HG03439 (cell line): ENCODE results near the gene WWOX.

ENCODE experiments used
- ATAC-seq: cut with Tn5 transposase; IDR thresholded peaks from one replicate; pipeline ENCODE4 v1.9.1; 2021; ENCODE audit warnings: mild to moderate bottlenecking, moderate library complexity; ENCODE audit not compliant: unreplicated experiment

Gene WWOX

DNA sequence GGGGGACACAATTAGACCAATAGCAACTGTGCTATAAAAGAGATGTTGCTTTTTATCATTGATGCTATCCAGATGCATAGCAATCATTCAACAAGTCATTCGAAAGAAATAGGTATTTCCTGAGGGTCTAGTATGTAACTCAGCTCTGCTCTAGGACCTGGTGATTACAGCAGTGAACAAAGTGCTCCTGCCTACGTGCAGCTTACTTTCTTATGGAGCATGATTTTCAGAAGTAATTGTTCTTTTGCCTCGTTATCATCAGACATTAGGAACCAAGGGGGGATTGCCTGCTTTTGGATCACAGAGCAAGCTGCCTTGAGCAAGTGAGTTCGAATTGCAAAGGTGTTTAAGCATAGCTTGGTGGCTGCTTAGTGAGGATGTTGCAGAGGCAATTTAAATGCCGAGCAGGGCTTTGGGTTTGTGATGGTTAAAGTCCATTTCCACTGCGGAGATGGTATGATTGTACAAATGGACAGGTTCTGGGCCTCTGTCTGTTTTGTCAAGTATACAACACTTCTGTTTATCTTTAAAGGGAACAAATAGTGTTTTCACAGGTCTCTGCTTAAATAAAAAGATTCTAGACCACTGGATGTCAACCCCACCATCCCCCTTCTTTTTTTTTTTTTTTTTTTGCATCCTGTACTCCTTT, 41.5 kb downstream of the WWOX start:
- ATAC-seq, result no peak

DNA sequence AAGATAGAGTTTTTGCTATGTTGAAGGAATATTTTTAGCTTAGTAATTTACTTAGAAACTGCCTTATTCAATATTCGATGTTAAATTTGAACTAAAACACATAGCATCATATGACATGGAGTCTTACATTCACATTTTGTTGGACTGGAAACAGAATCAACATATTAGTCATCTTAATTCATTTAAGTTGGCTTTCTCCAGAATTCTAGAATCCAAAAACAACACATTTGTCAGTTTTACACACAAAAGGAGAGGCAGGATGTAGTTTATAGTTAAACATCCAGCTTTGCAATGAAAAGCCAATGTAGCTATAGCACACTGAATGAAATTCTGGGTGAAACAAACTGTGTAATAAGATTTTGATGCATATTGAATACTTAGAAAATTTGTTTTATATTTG, 43.3 kb downstream of the WWOX start:
- ATAC-seq, result no peak

DNA sequence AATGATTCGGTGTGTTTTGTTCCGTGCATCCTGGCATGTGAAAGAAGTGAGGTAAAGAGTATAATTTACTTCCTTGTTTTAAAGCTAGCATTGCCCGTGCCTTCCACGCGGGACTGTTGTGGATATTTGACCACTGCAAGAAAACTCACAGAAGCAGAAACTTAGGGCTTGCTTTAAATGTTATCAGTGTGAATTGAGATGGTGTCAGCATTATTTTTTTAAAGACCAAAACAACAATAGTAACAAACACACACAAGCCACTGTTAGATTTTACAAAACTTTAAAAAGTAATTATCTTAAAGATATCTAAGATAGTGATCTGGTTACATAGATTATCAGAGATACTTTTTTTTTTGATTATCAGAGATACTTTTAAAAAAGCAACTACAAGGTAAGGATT, 47.4 kb downstream of the WWOX start:
- no peak for ATAC-seq

DNA sequence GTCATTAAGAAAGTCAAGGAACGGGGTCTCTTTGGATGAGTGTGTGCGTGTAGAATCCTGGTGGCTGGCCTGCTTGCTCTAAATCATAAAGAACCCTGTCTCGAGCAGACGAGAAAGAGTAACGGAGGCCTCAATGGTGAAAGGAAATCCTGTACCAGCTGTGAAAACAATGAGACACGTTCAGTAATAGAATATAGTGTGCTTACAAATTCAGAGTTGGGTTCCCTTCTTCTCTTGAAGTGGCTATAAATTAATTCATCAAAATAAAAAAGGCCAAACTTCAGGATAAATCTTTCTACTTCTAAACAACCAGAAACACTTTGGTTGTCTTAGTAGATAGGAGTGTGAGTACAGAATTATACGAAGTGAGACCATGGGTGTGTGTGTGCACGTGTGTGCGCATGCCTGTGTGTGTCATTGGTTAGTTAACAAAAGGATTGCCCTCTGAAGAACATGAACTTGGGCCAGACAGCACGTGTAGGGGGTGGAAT, 48.5 kb downstream of the WWOX start:
- no peak for ATAC-seq

DNA sequence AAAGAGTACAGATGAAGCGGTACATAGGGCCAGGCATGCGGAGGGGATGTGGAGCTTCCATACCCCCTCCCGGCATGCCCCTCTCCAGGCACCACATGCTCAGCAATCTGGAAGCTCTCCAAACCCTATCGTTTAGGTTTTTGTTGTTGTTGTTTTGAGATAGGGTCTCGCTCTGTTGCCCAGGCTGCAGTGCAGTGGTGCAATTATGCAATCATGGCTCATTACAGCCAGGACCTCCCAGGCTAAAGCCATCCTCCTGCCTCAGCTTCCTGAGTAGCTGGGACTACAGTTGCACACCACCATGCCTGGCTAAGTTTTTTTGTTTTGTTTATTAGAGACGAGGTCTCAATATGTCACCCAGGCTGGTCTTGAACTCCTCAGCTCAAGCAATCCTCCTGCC, 50.8 kb downstream of the WWOX start:
- no peak for ATAC-seq

DNA sequence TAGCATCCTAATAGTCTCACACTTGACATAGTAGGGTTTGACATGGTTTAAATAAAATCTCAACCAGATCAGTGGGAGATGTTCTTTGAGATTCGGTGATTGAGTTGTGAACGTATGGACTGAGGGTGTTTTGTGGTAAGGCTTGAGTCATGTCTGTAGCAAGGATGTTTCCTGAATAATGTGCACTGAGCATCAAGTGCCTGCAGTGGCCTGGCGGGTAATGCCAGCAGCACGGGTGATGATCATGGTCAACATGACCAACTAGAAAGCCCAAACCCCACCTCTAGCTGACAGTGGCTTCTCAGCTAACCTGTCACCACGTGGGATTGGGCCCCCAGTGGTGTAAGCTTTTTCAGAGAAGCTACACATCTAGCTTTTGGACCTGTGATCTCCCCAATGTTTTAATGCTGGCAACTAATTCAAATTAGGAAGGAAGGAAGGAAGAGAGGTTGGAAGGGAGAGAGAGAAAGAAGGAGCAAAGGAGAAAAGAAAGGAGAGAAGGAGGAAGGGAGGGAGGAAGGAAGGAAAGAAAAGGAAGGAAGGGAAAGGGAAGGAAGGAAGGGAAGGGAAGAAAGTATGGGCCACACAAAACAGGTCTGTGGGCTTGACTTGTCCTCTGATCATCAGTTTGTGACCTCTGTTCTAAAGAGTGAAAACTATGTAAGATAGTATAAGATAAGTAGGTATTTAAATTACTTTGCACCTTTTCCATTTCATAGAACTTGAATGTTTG, 55.4 kb downstream of the WWOX start:
- no peak for ATAC-seq

DNA sequence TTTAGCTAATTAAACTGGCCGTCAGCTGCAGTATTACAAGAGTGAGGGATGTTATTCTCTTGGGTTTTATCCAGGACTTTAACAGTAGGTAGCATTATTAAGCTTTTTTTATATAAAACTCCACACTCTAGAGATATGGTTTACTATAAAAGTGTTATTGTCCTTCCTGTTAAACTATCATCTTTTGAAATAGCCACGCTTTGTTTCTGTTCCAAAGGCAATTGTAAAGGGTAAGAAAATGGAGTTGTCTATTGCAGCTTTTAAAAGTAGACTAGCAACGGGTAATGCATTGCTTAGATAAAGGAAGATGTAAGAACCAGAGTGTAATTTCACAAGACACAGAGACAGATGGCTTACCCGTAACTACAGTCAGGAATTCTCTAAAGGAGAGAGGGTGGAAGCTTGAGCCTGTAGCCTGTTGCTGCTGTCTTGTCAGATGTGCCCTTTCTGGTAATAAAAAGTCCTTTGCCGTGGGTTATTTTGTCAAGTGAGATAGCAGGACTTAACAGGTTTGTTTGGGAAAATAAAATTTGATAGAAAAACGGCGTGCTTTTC, 56.4 kb downstream of the WWOX start:
- ATAC-seq, result no peak

DNA sequence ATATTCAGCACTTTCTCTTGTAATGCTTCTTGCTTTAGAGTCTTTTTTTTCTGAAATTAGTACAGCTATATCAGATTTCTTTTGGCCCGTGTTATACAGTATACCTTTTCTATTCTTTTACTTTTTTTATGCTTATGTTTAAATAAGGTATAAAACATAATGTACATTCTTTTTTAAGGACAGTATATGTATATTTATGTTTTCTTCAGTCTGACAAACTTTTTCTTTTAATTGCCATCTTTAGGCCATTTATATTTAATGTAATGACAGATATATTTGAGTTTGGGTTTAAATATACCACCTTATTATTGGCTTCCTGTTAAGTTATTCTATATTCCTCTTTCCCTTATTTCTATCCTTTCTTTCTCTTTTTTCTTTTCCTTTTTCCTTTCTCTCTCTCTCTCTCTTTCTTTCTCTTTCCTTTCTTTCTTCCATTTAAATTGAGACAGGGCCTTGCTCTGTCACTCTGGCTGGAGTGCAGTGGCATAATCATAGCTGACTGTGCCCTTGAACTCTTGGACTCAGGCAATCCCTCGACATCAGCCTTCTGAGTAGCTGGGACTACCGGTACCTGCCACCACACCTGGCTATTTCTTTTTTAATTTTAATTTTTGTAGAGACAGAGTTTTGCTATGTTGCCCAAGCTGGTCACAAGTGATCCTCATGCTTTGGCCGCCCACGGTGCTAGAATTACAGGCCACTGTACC, 61.7 kb downstream of the WWOX start:
- no peak for ATAC-seq

DNA sequence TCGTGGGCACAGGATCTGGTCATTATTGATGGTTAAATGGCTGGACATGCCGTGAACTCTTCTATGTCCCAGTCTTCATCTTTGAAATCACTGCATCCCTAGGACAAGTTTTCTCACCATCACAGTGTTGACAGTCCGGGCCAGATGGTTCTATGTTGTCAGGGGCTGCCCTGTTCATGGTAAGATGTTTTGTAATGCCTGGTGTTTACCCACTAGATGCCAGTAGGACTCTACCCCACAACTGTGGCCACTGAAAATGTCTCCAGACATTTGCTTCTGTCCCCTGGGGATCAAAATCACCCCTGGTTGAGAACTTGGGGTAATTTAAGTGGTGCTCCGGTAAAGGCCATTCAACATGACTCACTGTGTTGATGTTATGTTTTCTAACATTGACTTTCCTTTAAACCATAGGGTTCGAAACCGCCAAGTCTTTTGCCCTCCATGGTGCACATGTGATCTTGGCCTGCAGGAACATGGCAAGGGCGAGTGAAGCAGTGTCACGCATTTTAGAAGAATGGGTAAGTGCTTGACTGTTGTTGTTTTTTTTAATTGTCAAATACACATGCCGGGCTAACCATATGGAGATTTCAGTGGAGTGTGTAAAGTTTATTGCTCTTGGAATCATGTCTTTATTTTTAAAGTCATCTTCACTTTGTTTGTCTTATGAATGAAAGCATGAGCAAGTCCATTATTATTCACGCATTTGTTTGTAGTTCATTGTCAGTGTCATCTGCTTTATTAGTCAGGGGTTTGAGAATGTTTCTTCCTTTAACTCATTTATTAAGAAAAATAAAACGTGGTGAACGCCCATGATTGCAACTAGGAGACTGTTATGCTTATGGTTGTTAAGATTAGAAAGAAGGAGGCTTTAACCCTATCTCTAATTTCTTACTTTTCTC, 64.6 kb downstream of the WWOX start:
- no peak for ATAC-seq

DNA sequence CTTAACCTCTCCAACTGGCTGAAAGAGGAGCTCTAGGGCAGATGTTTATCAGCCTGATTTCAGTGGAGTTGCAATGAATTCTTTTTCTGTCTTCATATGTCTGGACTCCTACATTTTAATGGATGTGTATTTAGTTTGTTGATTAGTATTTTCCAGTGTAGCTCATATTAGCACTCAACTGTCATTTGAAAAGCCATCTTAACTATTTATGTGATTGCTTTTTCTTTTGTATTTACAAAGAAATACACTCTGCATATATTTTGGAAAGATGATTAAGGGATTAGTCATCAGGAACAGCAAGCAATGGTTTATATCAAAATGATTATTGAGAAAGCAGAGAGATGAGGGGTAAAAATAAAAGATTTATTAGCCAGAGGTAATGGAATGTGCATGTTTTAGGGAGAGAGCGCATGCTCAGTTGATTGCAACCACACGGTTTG, 71.1 kb downstream of the WWOX start:
- ATAC-seq, result no peak

DNA sequence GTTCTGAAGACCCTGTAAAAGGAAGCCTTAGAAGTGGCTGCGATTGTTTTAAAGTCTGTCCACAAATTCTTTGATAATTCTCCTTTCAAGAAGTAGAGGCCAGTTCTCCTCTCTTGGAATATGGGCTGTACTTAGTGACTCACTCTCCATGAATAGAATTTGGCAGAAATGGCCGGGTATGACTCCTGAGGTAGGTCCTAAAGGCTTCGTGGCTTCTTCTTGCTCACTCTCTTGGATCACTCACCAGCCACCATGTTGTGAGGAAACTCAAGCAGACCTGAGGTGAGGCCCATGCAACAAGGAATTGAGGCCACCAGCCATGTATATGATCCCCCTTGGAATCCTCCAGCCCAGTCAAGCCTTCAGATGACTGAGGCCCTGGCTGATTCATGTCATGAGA, 75.8 kb downstream of the WWOX start:
- ATAC-seq, result no peak

DNA sequence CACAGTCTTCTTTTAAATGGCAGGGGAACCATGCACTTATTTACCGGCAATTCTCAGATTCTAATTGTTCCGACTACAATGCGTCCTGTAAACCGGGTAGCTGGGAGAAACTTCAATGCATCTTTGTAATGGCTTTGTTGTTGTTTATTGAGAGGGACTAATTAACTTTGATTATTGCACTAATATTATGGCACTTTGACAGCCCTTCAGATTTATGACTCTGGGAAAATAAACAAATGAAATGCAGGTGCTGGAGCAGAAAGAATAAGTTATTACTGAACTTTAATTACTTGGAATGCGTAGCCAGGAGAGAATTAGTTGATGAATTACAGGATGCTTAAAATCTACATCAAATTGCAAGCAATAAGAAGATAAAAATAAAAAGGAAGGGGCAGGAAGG, 77.0 kb downstream of the WWOX start:
- no peak for ATAC-seq

DNA sequence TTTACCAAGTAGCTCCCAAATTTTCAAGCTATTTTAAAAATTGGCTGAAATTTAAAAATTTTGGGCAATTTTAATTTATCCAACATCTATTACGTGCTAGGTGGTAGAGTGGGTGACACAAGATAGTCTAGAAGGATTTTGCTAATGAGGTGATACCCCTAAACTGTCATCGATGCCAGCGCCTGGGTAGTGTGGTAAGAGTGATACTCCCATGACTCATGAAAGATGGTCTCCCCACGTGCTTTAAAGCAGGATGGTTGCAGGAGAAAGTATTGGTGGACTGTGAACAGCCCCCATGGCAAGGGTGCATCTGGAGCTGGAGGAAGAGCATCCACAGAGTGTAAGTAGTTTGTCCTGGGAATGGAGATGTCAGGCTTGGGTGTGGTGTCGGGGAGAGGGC, 77.8 kb downstream of the WWOX start:
- no peak for ATAC-seq

DNA sequence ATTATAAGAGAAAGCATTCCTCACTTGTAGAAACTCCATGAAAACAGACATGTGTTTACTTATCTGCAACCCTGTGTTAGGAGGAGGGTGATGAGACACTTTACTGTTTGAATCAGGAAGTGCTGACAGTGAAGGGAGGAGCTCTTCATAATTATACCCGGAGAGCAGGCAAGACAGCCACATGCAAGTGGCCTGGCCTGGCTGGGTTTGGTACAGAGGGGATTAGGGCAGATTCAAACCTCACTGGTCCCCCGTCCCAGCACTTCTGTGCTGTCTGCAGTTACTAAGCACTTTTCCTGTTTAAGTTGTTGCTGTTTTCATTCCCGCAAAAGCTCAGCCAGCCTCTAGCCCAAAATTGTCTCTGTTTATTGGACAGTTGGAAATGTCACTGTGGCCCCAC, 78.5 kb downstream of the WWOX start:
- no peak for ATAC-seq

DNA sequence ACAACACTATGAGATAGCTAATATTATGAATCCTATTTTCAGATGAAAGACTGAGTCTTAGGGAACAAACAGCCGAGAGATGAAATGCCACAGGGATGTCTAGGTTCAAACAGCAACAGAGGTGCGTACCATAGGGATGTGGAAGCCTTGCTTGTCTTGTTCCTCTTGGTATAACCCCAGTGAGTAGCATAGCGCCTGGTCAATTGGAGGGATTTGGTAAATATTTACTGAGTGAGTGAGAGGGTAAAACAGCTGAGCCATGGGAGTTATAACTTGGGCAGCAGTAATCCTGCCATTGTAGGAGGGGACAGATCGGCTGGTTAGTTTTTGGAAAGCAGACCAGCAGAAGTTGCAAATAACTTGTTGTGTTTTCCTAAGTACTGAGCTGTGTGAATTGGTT, 80.2 kb downstream of the WWOX start:
- no peak for ATAC-seq

DNA sequence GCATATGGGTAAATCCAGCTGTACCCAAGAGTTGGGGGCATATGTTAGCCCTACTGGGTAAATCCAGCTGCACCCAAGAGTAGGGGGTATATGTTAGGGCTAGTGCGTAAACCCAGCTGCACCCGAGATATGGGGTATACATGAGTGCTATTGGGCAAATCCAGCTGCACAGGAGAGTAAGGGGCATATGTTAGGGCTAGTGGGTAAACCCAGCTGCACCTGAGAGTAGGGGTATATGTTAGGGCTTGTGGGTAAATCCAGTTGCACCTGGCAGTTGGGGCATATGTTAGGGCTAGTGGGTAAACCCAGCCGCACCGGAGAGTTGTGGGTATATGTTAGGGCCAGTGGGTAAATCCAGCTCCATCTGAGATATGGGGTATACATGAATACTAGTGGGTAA, 80.9 kb downstream of the WWOX start:
- ATAC-seq, result no peak

DNA sequence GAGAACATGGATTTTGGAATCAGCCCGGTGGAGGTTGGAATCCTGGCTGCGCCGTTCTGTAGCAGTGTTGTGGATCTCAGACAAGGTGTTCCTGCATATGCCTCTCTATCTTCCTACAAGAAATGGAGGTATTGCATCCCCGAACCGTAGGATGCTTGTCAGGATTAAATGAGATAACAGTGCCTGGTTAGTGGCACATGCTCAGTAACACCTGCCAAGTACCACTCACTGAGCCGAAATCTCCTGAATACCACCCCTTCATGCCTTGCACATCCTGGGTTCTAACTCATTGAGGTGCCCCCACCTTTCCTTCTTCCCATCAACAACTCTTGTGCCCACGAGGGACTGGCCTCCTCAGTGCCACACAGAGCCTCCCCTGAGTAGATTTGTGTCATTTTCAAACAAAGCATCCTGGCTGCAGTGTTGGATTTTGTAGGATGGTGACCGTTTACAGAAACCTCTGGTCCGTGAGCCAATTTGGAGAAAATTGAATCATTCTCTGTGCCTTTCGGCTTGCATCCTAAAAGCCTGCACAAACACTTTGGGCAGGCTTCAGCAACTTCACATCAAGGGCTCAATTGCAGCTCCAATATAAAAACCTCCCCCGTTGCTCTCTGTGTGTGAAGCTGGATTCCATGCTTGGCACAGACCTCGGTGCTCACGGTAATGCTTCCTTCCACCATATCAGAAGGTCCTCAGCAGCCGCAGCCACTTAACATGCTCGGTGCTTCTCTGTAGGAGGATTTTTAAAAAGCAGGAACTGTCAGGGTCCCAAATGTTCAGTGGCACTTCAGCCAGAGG, 84.2 kb downstream of the WWOX start:
- ATAC-seq, result no peak

DNA sequence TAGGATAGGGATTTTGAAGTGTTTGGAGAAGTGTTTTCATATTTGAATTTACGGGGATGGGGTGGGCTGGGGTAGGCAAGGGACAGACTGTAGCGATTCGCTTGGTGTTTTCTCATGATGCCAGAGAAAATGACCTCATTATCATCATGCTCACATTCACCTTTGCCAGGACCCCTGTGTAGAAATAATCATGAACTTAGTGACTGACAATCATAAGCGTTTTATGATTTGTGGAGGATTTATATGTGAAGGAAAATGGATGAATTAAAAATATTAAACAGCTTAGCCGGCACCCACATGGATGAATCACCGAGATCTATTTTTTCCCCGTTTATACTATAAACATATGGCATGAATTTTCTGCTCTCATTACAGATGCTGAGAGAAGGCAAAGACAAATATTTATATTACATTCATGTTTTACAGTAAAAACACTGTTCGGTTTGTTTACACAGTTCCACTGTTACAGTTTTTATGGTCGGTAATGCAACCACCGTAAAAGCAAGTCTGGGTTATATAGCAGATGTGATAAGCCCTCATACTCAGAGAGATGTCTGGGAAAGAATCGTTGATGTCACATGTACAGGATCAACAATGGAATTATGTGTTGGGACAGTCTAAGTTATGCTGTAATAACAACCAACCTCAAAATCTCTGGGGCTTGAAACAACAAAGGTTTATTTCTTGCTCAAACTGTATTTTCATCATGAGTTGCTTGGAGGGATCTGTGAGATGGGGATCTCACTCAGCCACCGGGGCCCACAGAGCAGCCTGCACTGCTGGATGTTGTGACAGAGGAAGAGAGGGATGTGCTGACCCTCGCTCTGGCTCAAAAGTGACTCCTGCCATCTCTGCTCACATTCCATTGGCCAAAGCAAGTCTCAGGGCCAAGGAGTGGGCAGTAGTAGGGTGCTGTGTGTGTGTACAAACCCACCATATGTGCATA, 85.1 kb downstream of the WWOX start:
- no peak for ATAC-seq

DNA sequence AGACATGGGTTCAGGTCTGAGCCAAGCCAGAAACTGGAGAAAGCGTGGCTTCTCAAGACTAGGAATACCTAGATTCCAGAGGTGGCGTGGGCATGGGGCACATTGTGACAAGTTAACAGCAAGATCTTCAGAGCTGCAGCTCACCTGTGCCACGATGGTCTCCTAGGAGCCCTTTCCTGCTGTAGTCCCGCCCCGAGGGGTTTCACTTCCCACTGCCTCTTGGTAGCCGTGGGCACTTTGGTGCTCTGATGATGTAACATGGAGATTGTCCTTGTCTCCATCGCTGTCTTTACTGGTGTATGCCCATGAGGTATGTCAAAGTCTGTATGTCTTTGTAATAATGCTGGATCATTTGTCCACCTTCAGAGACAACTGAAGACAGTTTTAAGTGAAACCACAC, 89.7 kb downstream of the WWOX start:
- no peak for ATAC-seq
